Natural killer cell treated with Interleukin-12 subunit alpha and Interleukin-12 subunit beta and Interleukin-15 and Interleukin-18, amount 100 ng/mL, for 72 hours (primary cell): ENCODE results near the gene FARS2. TPM values are rescaled to one million over a fixed set of nuclear protein-coding genes. Genes with fewer than 3 reads are reported as not detected.

ENCODE experiments used
- ATAC-seq, 2 donors: fragments of 150-1000 bp; cut with Tn5 transposase in 1 of 2; sonication (Bioruptor Pico), chemical (Tn5 transposase) in 1 of 2; 2 replicates each; pipeline ENCODE4 v1.10.0; 2021
- DNase-seq: peaks from one replicate; pipeline ENCODE4 v3.0.0; 2022; ENCODE audit warnings: low spot score
- H3K27ac Mint-ChIP-seq, 2 donors: 1 replicate in 1 of 2; 2 replicates in 1 of 2; pipeline ENCODE4 v1.8.0; 2022; ENCODE audit warnings: mixed read lengths in 2 of 2, mild to moderate bottlenecking in 1 of 2, moderate library complexity in 1 of 2
- H3K27me3 Mint-ChIP-seq, 2 donors: 1 replicate in 1 of 2; 2 replicates in 1 of 2; pipeline ENCODE4 v1.8.0; 2022; ENCODE audit warnings: mixed read lengths in 2 of 2
- H3K36me3 Mint-ChIP-seq: one replicate; pipeline ENCODE4 v1.8.0; 2022; ENCODE audit warnings: mixed read lengths
- H3K4me1 Mint-ChIP-seq, 2 donors: 1 replicate in 1 of 2; 2 replicates in 1 of 2; pipeline ENCODE4 v1.8.0; 2022; ENCODE audit warnings: low read depth in 2 of 2, mixed read lengths in 2 of 2, mild to moderate bottlenecking in 1 of 2
- H3K4me3 Mint-ChIP-seq: one replicate; pipeline ENCODE4 v1.8.0; 2022; ENCODE audit warnings: mixed read lengths
- H3K9me3 Mint-ChIP-seq: 2 replicates; pipeline ENCODE4 v1.8.0; 2022; ENCODE audit warnings: mixed read lengths
- total RNA-seq, 2 donors: library from RNA; stranded (reverse); gene quantifications; one replicate each; pipeline ENCODE4 v1.2.3, GENCODE V29; 2022

Gene FARS2
- total RNA-seq, 2 donors from 2014 or later = 20.4 to 41.7 TPM

- peak; percentile 65 to 72 for ATAC-seq
- Mint-ChIP-seq H3K4me3 (peak overlapping the region; percentile 74), H3K27me3 (no peaks in the 10 kb centered on the region), H3K27ac (peak overlapping the region; percentile 40 to 57), H3K9me3 (no peaks in the 10 kb centered on the region), H3K36me3 (no peaks in the 10 kb centered on the region), H3K4me1 (peaks cover 35 to 43% of the 10 kb centered on the region in 2 donors)
- DNase-seq = no peak
Measured at GRCh38 chr6:5302995-5303622, 41.8 kb downstream of the FARS2 start.

GRCh38 chr6:5303682-5304081 lies 42.4 kb downstream of the FARS2 start:
- peak overlapping the region in 1 of 2 donors; percentile 57 for H3K27ac Mint-ChIP-seq
- no peaks in the 10 kb centered on the region for H3K36me3 Mint-ChIP-seq
- H3K27me3 Mint-ChIP-seq = no peaks in the 10 kb centered on the region
- H3K4me1 Mint-ChIP-seq = peaks cover 35 to 43% of the 10 kb centered on the region in 2 donors
- H3K9me3 Mint-ChIP-seq = no peaks in the 10 kb centered on the region
- H3K4me3 Mint-ChIP-seq = peak overlapping the region; percentile 74
- ATAC-seq (no peak), DNase-seq (no peak)

GRCh38 chr6:5305968-5306626 lies 44.8 kb downstream of the FARS2 start:
- H3K4me1 Mint-ChIP-seq = peaks cover 27 to 36% of the 10 kb centered on the region in 2 donors

GRCh38 chr6:5307058-5307457 lies 45.7 kb downstream of the FARS2 start:
- Mint-ChIP-seq H3K4me3 (no peak overlapping the region), H3K4me1 (peaks cover 20 to 28% of the 10 kb centered on the region in 2 donors), H3K9me3 (no peaks in the 10 kb centered on the region), H3K36me3 (no peaks in the 10 kb centered on the region), H3K27me3 (no peaks in the 10 kb centered on the region), H3K27ac (no peak overlapping the region)
- DNase-seq (no peak), ATAC-seq (no peak)

More at GRCh38 chr6:5305968-5306626, 44.8 kb downstream of the FARS2 start:
- Mint-ChIP-seq H3K27me3 (no peaks in the 10 kb centered on the region), H3K27ac (no peak overlapping the region), H3K36me3 (no peaks in the 10 kb centered on the region), H3K9me3 (no peaks in the 10 kb centered on the region), H3K4me3 (no peak overlapping the region)
- no peak for DNase-seq
- no peak for ATAC-seq

- no peaks in the 10 kb centered on the region for H3K9me3 Mint-ChIP-seq
- no peak overlapping the region for H3K27ac Mint-ChIP-seq
- no peak for ATAC-seq
- no peaks in the 10 kb centered on the region for H3K27me3 Mint-ChIP-seq
- peaks cover 18% of the 10 kb centered on the region in 2 donors for H3K4me1 Mint-ChIP-seq
- no peak overlapping the region for H3K4me3 Mint-ChIP-seq
- no peaks in the 10 kb centered on the region for H3K36me3 Mint-ChIP-seq
- DNase-seq = no peak
Measured at GRCh38 chr6:5308066-5308465, 46.8 kb downstream of the FARS2 start.

- H3K36me3 Mint-ChIP-seq = no peaks in the 10 kb centered on the region
- DNase-seq = no peak
- H3K9me3 Mint-ChIP-seq = no peaks in the 10 kb centered on the region
- H3K4me1 Mint-ChIP-seq = peaks cover 9 to 31% of the 10 kb centered on the region in 2 donors
- no peak for ATAC-seq
- H3K4me3 Mint-ChIP-seq = no peak overlapping the region
- no peaks in the 10 kb centered on the region for H3K27me3 Mint-ChIP-seq
- no peak overlapping the region for H3K27ac Mint-ChIP-seq
Measured at GRCh38 chr6:5314191-5314865, 53.0 kb downstream of the FARS2 start.

GRCh38 chr6:5315881-5316280 lies 54.6 kb downstream of the FARS2 start:
- no peaks in the 10 kb centered on the region for H3K27me3 Mint-ChIP-seq
- no peaks in the 10 kb centered on the region for H3K36me3 Mint-ChIP-seq
- H3K4me1 Mint-ChIP-seq = peaks cover 9 to 34% of the 10 kb centered on the region in 2 donors
- ATAC-seq = no peak
- H3K4me3 Mint-ChIP-seq = no peak overlapping the region
- no peaks in the 10 kb centered on the region for H3K9me3 Mint-ChIP-seq
- H3K27ac Mint-ChIP-seq = no peak overlapping the region
- no peak for DNase-seq

GRCh38 chr6:5316951-5317350 lies 55.6 kb downstream of the FARS2 start:
- H3K27ac Mint-ChIP-seq = no peak overlapping the region
- no peaks in the 10 kb centered on the region for H3K9me3 Mint-ChIP-seq
- H3K4me3 Mint-ChIP-seq = no peak overlapping the region
- DNase-seq (no peak), ATAC-seq (no peak)
- H3K4me1 Mint-ChIP-seq = peaks cover 14 to 38% of the 10 kb centered on the region in 2 donors
- H3K27me3 Mint-ChIP-seq = no peaks in the 10 kb centered on the region
- H3K36me3 Mint-ChIP-seq = no peaks in the 10 kb centered on the region

GRCh38 chr6:5318617-5319272 lies 57.4 kb downstream of the FARS2 start:
- Mint-ChIP-seq H3K4me1 (peaks cover 14 to 31% of the 10 kb centered on the region in 2 donors), H3K36me3 (no peaks in the 10 kb centered on the region), H3K27ac (no peak overlapping the region), H3K4me3 (no peak overlapping the region), H3K27me3 (no peaks in the 10 kb centered on the region), H3K9me3 (no peaks in the 10 kb centered on the region)
- no peak for ATAC-seq
- no peak for DNase-seq

GRCh38 chr6:5323979-5324378 lies 62.7 kb downstream of the FARS2 start:
- no peak for ATAC-seq
- Mint-ChIP-seq H3K27ac (no peak overlapping the region), H3K27me3 (no peaks in the 10 kb centered on the region)

GRCh38 chr6:5325173-5325572 lies 63.9 kb downstream of the FARS2 start:
- no peaks in the 10 kb centered on the region for H3K27me3 Mint-ChIP-seq
- no peaks in the 10 kb centered on the region for H3K9me3 Mint-ChIP-seq
- ATAC-seq (no peak), DNase-seq (no peak)
- no peaks in the 10 kb centered on the region for H3K36me3 Mint-ChIP-seq
- H3K4me3 Mint-ChIP-seq = no peak overlapping the region
- peaks cover 5 to 7% of the 10 kb centered on the region in 2 donors for H3K4me1 Mint-ChIP-seq
- no peak overlapping the region for H3K27ac Mint-ChIP-seq

More at GRCh38 chr6:5323979-5324378, 62.7 kb downstream of the FARS2 start:
- DNase-seq = no peak
- Mint-ChIP-seq H3K36me3 (no peaks in the 10 kb centered on the region), H3K4me3 (no peak overlapping the region), H3K9me3 (no peaks in the 10 kb centered on the region), H3K4me1 (peaks cover 5 to 10% of the 10 kb centered on the region in 2 donors)

- no peak overlapping the region for H3K4me3 Mint-ChIP-seq
- no peaks in the 10 kb centered on the region for H3K36me3 Mint-ChIP-seq
- ATAC-seq = no peak
- H3K4me1 Mint-ChIP-seq = peaks cover 2 to 6% of the 10 kb centered on the region in 2 donors
- H3K9me3 Mint-ChIP-seq = no peaks in the 10 kb centered on the region
- H3K27ac Mint-ChIP-seq = no peak overlapping the region
- H3K27me3 Mint-ChIP-seq = no peaks in the 10 kb centered on the region
- no peak for DNase-seq
Measured at GRCh38 chr6:5326022-5326641, 64.8 kb downstream of the FARS2 start.

GRCh38 chr6:5328800-5329199 lies 67.5 kb downstream of the FARS2 start:
- Mint-ChIP-seq H3K4me3 (no peak overlapping the region), H3K4me1 (peaks cover 0 to 13% of the 10 kb centered on the region in 2 donors)

More at GRCh38 chr6:5328800-5329199, 67.5 kb downstream of the FARS2 start:
- no peaks in the 10 kb centered on the region for H3K9me3 Mint-ChIP-seq
- no peak overlapping the region for H3K27ac Mint-ChIP-seq
- DNase-seq (no peak), ATAC-seq (no peak)
- no peaks in the 10 kb centered on the region for H3K27me3 Mint-ChIP-seq
- H3K36me3 Mint-ChIP-seq = no peaks in the 10 kb centered on the region
